Mesendoderm (in vitro differentiated cells): Measurements from ENCODE around the gene GID8.

Experiments used
- DNase-seq: peaks from one replicate; pipeline ENCODE4 v3.0.0; 2013
- H2AK5ac ChIP-seq: 2 replicates; pipeline ENCODE4 v1.6.1; 2013; ENCODE audit warnings: low read length, inconsistent platforms
- H2BK120ac ChIP-seq: 2 replicates; pipeline ENCODE4 v1.6.1; 2013; ENCODE audit warnings: low read depth, mild to moderate bottlenecking, low read length, moderate library complexity, mixed read lengths
- H2BK15ac ChIP-seq: replicated peaks from 2 replicates; pipeline ENCODE4 v1.6.1; 2013; ENCODE audit warnings: low read depth, mild to moderate bottlenecking, moderate library complexity
- H2BK5ac ChIP-seq: 2 replicates; pipeline ENCODE4 v1.6.1; 2013; ENCODE audit warnings: low read length, inconsistent platforms
- H3K18ac ChIP-seq: 2 replicates; pipeline ENCODE4 v1.6.1; 2013; ENCODE audit warnings: mild to moderate bottlenecking, low read length, mixed read lengths
- H3K23ac ChIP-seq: one replicate; pipeline ENCODE4 v1.6.1; 2013; ENCODE audit warnings: low read length
- H3K27ac ChIP-seq: 2 replicates; pipeline ENCODE4 v1.5.1; 2013; ENCODE audit warnings: low read depth, mild to moderate bottlenecking, inconsistent platforms, low read length, moderate library complexity
- H3K27me3 ChIP-seq: 2 replicates; pipeline ENCODE4 v1.6.1; 2013; ENCODE audit warnings: low read length, control low read depth, mild to moderate bottlenecking, inconsistent platforms; ENCODE audit not compliant: insufficient read depth, poor library complexity
- H3K36me3 ChIP-seq: 2 replicates; pipeline ENCODE4 v1.6.1; 2013; ENCODE audit warnings: low read length, inconsistent platforms; ENCODE audit not compliant: control insufficient read depth, insufficient read depth
- H3K4ac ChIP-seq: one replicate; pipeline ENCODE4 v1.6.1; 2013; ENCODE audit warnings: low read depth, mild to moderate bottlenecking, low read length, moderate library complexity
- H3K4me1 ChIP-seq: 2 replicates; pipeline ENCODE4 v1.6.1; 2013; ENCODE audit warnings: low read depth, low read length, inconsistent platforms; ENCODE audit not compliant: control insufficient read depth
- H3K4me2 ChIP-seq: 2 replicates; pipeline ENCODE4 v1.6.1; 2013; ENCODE audit warnings: low read length
- H3K4me3 ChIP-seq: 2 replicates; pipeline ENCODE4 v1.5.1; 2013; ENCODE audit warnings: mild to moderate bottlenecking, low read length
- H3K56ac ChIP-seq: one replicate; pipeline ENCODE4 v1.6.1; 2013; ENCODE audit warnings: low read length
- H3K79me1 ChIP-seq: 2 replicates; pipeline ENCODE4 v1.6.1; 2013; ENCODE audit warnings: low read length, inconsistent platforms
- H3K79me2 ChIP-seq: 2 replicates; pipeline ENCODE4 v1.6.1; 2013; ENCODE audit warnings: mild to moderate bottlenecking, low read length; ENCODE audit not compliant: control insufficient read depth, insufficient read depth
- H3K9ac ChIP-seq: 2 replicates; pipeline ENCODE4 v1.6.1; 2013; ENCODE audit warnings: low read length, inconsistent platforms
- H4K5ac ChIP-seq: one replicate; pipeline ENCODE4 v1.6.1; 2013; ENCODE audit warnings: low read length
- H4K8ac ChIP-seq: one replicate; pipeline ENCODE4 v1.6.1; 2013; ENCODE audit warnings: low read depth, mild to moderate bottlenecking, control low read depth, low read length, moderate library complexity
- WGBS: extraction: QIAGEN DNeasy Blood & Tissue Kit; methylation state at CpG from one replicate; pipeline ENCODE4 v1.1.7; 2013; ENCODE audit warnings: low lambda C conversion rate, missing lambda C conversion rate; ENCODE audit not compliant: insufficient coverage; ENCODE audit errors: extremely low coverage; 5-methylcytosine and 5-hydroxymethylcytosine counted together

GID8 gene

GRCh38 chr20:62967628-62968351 lies 29.8 kb downstream of the GID8 start:
- H3K4me2 ChIP-seq, result no peak overlapping the region
- H3K4ac ChIP-seq, result no peak overlapping the region
- H3K36me3 ChIP-seq, result no peaks in the 10 kb centered on the region
- no peak overlapping the region for H3K27ac ChIP-seq
- H2BK120ac ChIP-seq, result no peak overlapping the region
- no peak overlapping the region for H4K8ac ChIP-seq
- H4K5ac ChIP-seq, result no peak overlapping the region
- H3K23ac ChIP-seq, result no peak overlapping the region
- WGBS, result no CpG with 5 or more reads among the region's 27 CpGs
- no peaks in the 10 kb centered on the region for H3K4me1 ChIP-seq
- H2BK5ac ChIP-seq, result no peak overlapping the region
- no peak overlapping the region for H3K56ac ChIP-seq
- no peak overlapping the region for H3K18ac ChIP-seq
- H3K79me2 ChIP-seq, result no peaks in the 10 kb centered on the region
- H3K9ac ChIP-seq, result no peak overlapping the region
- H3K4me3 ChIP-seq, result no peak overlapping the region
- H3K27me3 ChIP-seq, result peaks cover under 1% of the 10 kb centered on the region
- no peaks in the 10 kb centered on the region for H3K79me1 ChIP-seq
- DNase-seq, result no peak
- H2AK5ac ChIP-seq, result no peak overlapping the region
- no peak overlapping the region for H2BK15ac ChIP-seq

GRCh38 chr20:62968378-62969178 lies 30.6 kb downstream of the GID8 start:
- WGBS, result no CpG with 5 or more reads among the region's 21 CpGs
- Histone ChIP-seq H3K9ac (no peak overlapping the region), H3K27me3 (peaks cover 7% of the 10 kb centered on the region), H3K23ac (no peak overlapping the region), H3K18ac (no peak overlapping the region), H3K56ac (no peak overlapping the region), H3K79me1 (no peaks in the 10 kb centered on the region), H3K79me2 (no peaks in the 10 kb centered on the region), H3K27ac (no peak overlapping the region), H2BK5ac (no peak overlapping the region), H4K8ac (no peak overlapping the region), H3K4ac (no peak overlapping the region), H3K4me1 (no peaks in the 10 kb centered on the region), H2AK5ac (no peak overlapping the region), H3K4me3 (no peak overlapping the region), H2BK15ac (no peak overlapping the region), H2BK120ac (no peak overlapping the region), H4K5ac (no peak overlapping the region), H3K4me2 (no peak overlapping the region), H3K36me3 (no peaks in the 10 kb centered on the region)
- DNase-seq, result no peak

GRCh38 chr20:62969179-62969760 lies 31.3 kb downstream of the GID8 start:
- H3K4me3 ChIP-seq, result no peak overlapping the region
- H3K56ac ChIP-seq, result no peak overlapping the region
- no peak overlapping the region for H2BK120ac ChIP-seq
- peaks cover 12% of the 10 kb centered on the region for H3K27me3 ChIP-seq
- WGBS, result no CpG with 5 or more reads among the region's 16 CpGs
- no peaks in the 10 kb centered on the region for H3K4me1 ChIP-seq
- H2BK15ac ChIP-seq, result no peak overlapping the region
- no peak overlapping the region for H4K5ac ChIP-seq
- no peaks in the 10 kb centered on the region for H3K79me1 ChIP-seq
- H4K8ac ChIP-seq, result no peak overlapping the region
- H3K4ac ChIP-seq, result no peak overlapping the region
- no peak overlapping the region for H3K27ac ChIP-seq
- H2BK5ac ChIP-seq, result no peak overlapping the region
- no peak overlapping the region for H3K18ac ChIP-seq
- no peak for DNase-seq
- H3K23ac ChIP-seq, result no peak overlapping the region
- no peaks in the 10 kb centered on the region for H3K79me2 ChIP-seq
- H3K9ac ChIP-seq, result no peak overlapping the region
- no peaks in the 10 kb centered on the region for H3K36me3 ChIP-seq
- no peak overlapping the region for H3K4me2 ChIP-seq
- H2AK5ac ChIP-seq, result no peak overlapping the region

- no peak overlapping the region for H3K56ac ChIP-seq
- no peak overlapping the region for H3K4me2 ChIP-seq
- no peak overlapping the region for H3K4ac ChIP-seq
- H3K23ac ChIP-seq, result no peak overlapping the region
- no peak overlapping the region for H2BK120ac ChIP-seq
- H3K18ac ChIP-seq, result no peak overlapping the region
- no peaks in the 10 kb centered on the region for H3K36me3 ChIP-seq
- WGBS, result no CpG with 5 or more reads among the region's 8 CpGs
- no peak for DNase-seq
- H3K4me1 ChIP-seq, result no peaks in the 10 kb centered on the region
- H3K27me3 ChIP-seq, result peaks cover 16% of the 10 kb centered on the region
- H4K5ac ChIP-seq, result no peak overlapping the region
- no peak overlapping the region for H4K8ac ChIP-seq
- H2AK5ac ChIP-seq, result no peak overlapping the region
- no peak overlapping the region for H3K4me3 ChIP-seq
- no peak overlapping the region for H3K9ac ChIP-seq
- H3K79me2 ChIP-seq, result no peaks in the 10 kb centered on the region
- no peaks in the 10 kb centered on the region for H3K79me1 ChIP-seq
- H3K27ac ChIP-seq, result no peak overlapping the region
- H2BK15ac ChIP-seq, result no peak overlapping the region
- no peak overlapping the region for H2BK5ac ChIP-seq
Observed at GRCh38 chr20:62969939-62970306, 32.0 kb downstream of the GID8 start.

GRCh38 chr20:62970307-62971210 lies 32.6 kb downstream of the GID8 start:
- H2AK5ac ChIP-seq, result no peak overlapping the region
- no peak overlapping the region for H3K4me3 ChIP-seq
- no peak overlapping the region for H3K18ac ChIP-seq
- H4K5ac ChIP-seq, result no peak overlapping the region
- no peak overlapping the region for H2BK120ac ChIP-seq
- no peak overlapping the region for H2BK5ac ChIP-seq
- DNase-seq, result no peak
- H3K79me2 ChIP-seq, result no peaks in the 10 kb centered on the region
- no peak overlapping the region for H2BK15ac ChIP-seq
- no peak overlapping the region for H4K8ac ChIP-seq
- H3K4me2 ChIP-seq, result no peak overlapping the region
- H3K4ac ChIP-seq, result no peak overlapping the region
- no peak overlapping the region for H3K27ac ChIP-seq
- H3K27me3 ChIP-seq, result peaks cover 16% of the 10 kb centered on the region
- no peaks in the 10 kb centered on the region for H3K4me1 ChIP-seq
- WGBS, result no CpG with 5 or more reads among the region's 33 CpGs
- H3K9ac ChIP-seq, result no peak overlapping the region
- no peak overlapping the region for H3K56ac ChIP-seq
- H3K79me1 ChIP-seq, result no peaks in the 10 kb centered on the region
- no peaks in the 10 kb centered on the region for H3K36me3 ChIP-seq
- H3K23ac ChIP-seq, result no peak overlapping the region
